ENCODE results near the gene GAS2. TPM values are rescaled to one million over a fixed set of nuclear protein-coding genes. Genes with fewer than 3 reads are reported as not detected.

The GAS2 gene
- total and polyA plus RNA-seq, 9 of the 15 experiments (the other 6 are each of a cell fraction or from before 2014, with no cell fraction given): 0.77 to 1.9 (median 1.1) TPM

DNA sequence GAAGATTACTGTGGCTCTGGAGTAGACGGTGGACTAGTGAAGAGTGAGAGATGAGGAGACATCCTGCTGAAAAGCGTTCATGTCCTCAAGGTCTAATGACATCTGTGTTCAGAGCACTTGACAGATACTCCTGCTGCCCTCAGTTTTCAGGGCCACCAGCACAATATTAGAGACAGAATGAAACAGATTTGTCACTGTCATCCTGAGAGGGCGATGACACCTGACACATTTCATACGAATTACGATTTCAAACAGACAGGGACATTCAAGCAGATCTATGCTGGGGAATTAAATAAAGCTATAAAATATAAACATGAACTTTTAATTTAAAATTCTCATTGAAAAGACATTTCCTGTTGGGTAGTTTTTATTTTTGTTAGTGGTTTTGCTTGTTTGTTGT, 134.1 kb downstream of the GAS2 start (continued):
- TF ChIP-seq, protein P1, sequence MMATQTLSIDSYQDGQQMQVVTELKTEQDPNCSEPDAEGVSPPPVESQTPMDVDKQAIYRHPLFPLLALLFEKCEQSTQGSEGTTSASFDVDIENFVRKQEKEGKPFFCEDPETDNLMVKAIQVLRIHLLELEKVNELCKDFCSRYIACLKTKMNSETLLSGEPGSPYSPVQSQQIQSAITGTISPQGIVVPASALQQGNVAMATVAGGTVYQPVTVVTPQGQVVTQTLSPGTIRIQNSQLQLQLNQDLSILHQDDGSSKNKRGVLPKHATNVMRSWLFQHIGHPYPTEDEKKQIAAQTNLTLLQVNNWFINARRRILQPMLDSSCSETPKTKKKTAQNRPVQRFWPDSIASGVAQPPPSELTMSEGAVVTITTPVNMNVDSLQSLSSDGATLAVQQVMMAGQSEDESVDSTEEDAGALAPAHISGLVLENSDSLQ (IDR thresholded peaks at IDR 0.05): peak; percentile 60
- TF ChIP-seq MEIS2 (IDR thresholded peaks at IDR 0.05; ENCODE audit: partially characterized antibody): peak; percentile 67
- no peak for TF ChIP-seq FOXA1 (IDR thresholded peaks at IDR 0.05; ENCODE audit: borderline replicate concordance)
- TF ChIP-seq ZNF57 (CRISPR knock-in tag; IDR thresholded peaks at IDR 0.05): no peak

DNA sequence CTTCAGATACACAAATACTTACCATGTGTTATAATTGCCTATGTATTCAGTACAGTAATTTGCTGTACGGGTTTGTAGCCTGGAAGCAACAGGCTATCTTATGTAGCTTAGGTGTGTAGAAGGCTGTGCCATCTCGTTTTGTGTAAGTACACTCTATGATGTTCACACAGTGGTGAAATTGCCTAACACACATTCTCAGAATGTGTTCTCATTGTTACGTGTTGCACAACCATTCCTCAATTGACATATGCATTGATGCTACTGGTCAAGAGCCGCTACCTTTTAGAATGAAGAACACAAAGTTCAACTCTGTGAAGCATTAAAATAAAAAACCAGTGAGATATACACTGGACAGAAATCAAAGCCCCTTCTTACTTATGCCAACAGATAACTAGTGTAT, 136.4 kb downstream of the GAS2 start:
- Histone ChIP-seq H3K27me3 (ENCODE audit: control insufficient read depth in 2 of 2, insufficient read depth in 2 of 2, low read length in 2 of 2) (no peaks in the 10 kb centered on the region), H3K4me1 (replicated peaks in 1 of 2; ENCODE audit: control insufficient read depth in 2 of 2, insufficient read depth in 2 of 2, low read length in 2 of 2) (no peaks in the 10 kb centered on the region), H3K4me2 (ENCODE audit: insufficient read depth, low read length) (no peak overlapping the region), H3K9me1 (ENCODE audit: control insufficient read depth, insufficient read depth, low read length) (no peaks in the 10 kb centered on the region), H4K20me1 (replicated peaks; ENCODE audit: control insufficient read depth, insufficient read depth, low read length) (no peaks in the 10 kb centered on the region), H3K9ac (ENCODE audit: insufficient read depth in 1 of 2, low read depth in 2 of 2, low read length in 2 of 2) (no peak overlapping the region), H2AFZ (ENCODE audit: low read depth, low read length) (no peak overlapping the region), H3K4me3 (no peak overlapping the region), H3K9me3 (replicated peaks; ENCODE audit: control insufficient read depth, insufficient read depth, low read depth, low read length) (no peaks in the 10 kb centered on the region), H3K36me3 (ENCODE audit: control insufficient read depth, insufficient read depth, low read length) (no peaks in the 10 kb centered on the region), H3K27ac (ENCODE audit: extremely low read depth, low read depth, low read length) (no peak overlapping the region), H3K79me2 (ENCODE audit: control insufficient read depth, insufficient read depth, low read length) (no peaks in the 10 kb centered on the region)
- ChIA-PET POLR2A (no interaction called here), CTCF (ENCODE audit: low intra/inter-chr PET ratio) (no interaction called here)
- no TSS peak for BruUV-seq (replicated peaks)
- DNase-seq (ENCODE audit: extremely low read depth in 1 of 4, low spot score in 3 of 4): no peak
- intact Hi-C loops (cut with micrococcal nuclease): no loop called here
- FAIRE-seq: no peak
- ATAC-seq: no peak
- TF ChIP-seq RBFOX2 (IDR thresholded peaks at IDR 0.05; ENCODE audit: low read depth, low read length) (no peak), CEBPB (tag; IDR thresholded peaks at IDR 0.05) (peak; percentile 39)
- WGBS (ENCODE audit: insufficient coverage, low coverage, missing lambda C conversion rate): 11% methylated on average over 3 of the region's 4 CpGs
- in situ Hi-C loops (cut with MboI): no loop called here

Measured in K562 (cell line).